HG02938 (cell line): Measurements from ENCODE around the gene TBC1D23.
"Not testable (repeated sequence)": the region's sequence is repeated elsewhere in the genome, so short reads cannot be mapped to it uniquely, and the experiment has no call there.

ENCODE experiments used
- ATAC-seq: cut with Tn5 transposase; IDR thresholded peaks from one replicate; pipeline ENCODE4 v1.9.1; 2021; ENCODE audit warnings: mild to moderate bottlenecking, moderate library complexity; ENCODE audit not compliant: unreplicated experiment

The TBC1D23 gene

GRCh38 chr3:100254168-100254777 is 6.5 kb upstream of the TBC1D23 start:
- no peak for ATAC-seq

- ATAC-seq = no peak
Measured at GRCh38 chr3:100256731-100257151, 4.1 kb upstream of the TBC1D23 start.

DNA sequence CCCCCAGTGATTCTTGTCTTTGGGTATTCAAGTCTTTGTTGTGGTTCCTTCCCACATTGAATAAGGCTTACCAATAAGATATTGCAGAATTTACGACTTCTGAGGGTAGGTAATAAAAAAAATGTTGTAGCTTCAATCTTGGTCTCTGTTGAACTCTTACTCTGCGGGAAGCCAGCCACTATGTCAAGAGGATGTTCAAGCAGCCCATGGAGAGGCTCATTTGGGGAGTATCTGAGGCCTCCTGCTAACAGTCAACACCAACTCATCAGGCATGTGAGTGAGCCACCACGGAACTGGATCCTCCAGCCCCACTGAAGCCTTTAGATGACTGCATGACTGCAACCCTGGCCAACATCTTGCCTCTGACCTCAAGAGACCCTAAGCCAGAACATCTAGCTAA is 3.2 kb upstream of the TBC1D23 start:
- no peak for ATAC-seq

DNA sequence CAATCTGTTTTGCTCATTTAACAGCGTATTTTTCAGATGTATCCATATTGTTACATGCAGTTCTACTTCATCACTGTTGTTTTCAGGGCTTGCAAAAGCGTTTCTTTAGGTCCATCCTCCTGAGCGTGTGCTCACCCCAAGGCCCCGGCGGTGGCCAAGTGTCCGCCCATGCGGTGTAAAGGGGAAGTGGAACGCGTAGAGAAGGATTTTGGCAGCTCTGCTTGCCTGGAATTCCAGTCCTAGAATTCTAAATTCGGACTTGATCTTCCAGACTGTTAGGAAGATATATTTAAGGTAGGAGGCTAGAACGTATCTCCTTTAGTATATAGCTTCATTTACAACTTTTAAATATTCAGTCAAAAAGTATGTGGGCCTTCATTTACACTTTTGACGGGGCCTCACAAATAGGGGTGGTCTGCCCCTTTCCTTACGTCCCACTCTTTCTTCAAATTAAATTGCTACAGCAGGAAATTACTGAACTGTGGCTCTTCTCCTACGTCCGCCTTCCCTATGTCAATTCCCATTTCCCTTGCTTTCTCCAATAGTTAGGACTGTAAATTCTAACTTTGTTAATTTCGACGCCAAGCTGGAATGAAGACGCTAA is 609 bp upstream of the TBC1D23 start:
- ATAC-seq = no peak

- no peak for ATAC-seq
Measured at GRCh38 chr3:100261485-100261903, 702 bp downstream of the TBC1D23 start.

DNA sequence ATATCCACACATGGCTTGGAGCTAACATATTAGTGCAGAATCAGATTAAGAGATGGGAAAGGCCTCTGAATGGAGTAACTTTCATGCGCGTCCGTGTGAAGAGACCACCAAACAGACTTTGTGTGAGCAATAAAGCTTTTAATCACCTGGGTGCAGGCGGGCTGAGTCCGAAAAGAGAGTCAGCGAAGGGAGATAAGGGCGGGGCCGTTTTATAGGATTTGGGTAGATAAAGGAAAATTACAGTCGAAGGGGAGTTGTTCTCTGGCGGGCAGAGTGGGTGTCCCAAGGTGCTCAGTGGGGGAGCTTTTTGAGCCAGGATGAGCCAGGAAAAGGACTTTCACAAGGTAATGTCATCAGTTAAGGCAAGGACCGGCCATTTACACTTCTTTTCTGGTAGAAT is 2.1 kb downstream of the TBC1D23 start:
- ATAC-seq = not testable (repeated sequence)

- no peak for ATAC-seq
Measured at GRCh38 chr3:100263583-100263982, 2.8 kb downstream of the TBC1D23 start.

GRCh38 chr3:100264242-100264641 is 3.5 kb downstream of the TBC1D23 start:
- no peak for ATAC-seq

GRCh38 chr3:100265016-100265415 is 4.2 kb downstream of the TBC1D23 start:
- ATAC-seq = no peak

DNA sequence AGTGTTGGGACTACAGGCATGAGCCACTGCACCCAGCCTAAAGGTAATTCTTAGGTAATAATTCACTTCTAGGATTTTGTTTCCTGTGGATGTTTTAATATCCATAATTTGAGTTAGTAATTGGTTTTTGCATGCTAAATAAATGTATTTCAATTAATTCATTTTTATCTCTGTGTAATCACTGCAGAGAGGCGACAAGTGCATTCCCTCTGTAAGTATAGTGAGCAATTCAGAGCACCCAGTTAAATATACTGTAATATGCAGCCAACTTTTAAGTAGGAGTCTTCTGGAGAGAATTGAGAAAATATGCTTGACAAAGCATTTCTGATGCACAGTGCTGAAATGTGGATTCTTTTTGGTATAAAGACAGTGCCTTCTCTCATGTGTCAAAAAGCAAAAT is 5.7 kb downstream of the TBC1D23 start:
- no peak for ATAC-seq

- ATAC-seq = no peak
Measured at GRCh38 chr3:100268156-100268555, 7.4 kb downstream of the TBC1D23 start.

GRCh38 chr3:100269001-100269400 is 8.2 kb downstream of the TBC1D23 start:
- ATAC-seq = no peak

- ATAC-seq = no peak
Measured at GRCh38 chr3:100269410-100270214, 8.8 kb downstream of the TBC1D23 start.

DNA sequence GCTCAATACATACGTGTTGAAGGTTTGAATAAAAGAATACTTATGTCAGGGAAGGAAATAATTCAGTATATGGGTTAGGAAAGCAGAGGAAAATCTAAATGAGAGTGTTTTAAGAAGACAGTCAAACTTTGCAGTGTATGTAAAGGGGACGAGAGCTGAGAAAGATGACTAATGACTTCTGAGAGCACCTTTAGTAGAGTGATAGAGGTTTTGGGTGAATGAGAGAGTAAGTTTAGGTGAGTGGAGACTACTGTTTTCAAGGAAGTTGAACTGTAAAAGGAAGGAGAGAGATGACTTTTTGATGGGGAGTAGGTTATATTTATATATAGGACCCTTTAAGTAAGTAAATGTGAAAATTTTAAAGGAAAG is 9.4 kb downstream of the TBC1D23 start:
- no peak for ATAC-seq

- no peak for ATAC-seq
Measured at GRCh38 chr3:100271522-100271921, 10.7 kb downstream of the TBC1D23 start.

- not testable (repeated sequence) for ATAC-seq
Measured at GRCh38 chr3:100272797-100273611, 12.2 kb downstream of the TBC1D23 start.

DNA sequence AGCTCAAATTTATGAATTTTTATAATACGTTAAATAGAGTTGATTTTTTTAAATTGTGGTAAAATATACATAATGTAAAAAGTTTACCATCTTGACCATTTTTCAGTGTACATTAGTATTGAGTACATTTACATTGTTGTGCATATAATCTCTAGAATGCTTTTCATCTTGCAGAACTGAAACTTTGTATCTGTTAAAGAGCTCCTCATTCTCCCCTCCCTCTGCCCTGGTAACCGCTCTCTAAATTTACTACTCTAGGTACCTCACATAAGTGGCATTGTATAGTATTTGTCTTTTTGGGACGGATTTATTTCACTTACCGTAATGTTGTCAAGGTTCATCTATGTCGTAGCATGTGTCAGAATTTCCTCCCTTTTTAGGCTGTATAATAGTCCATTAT is 13.6 kb downstream of the TBC1D23 start:
- no peak for ATAC-seq

DNA sequence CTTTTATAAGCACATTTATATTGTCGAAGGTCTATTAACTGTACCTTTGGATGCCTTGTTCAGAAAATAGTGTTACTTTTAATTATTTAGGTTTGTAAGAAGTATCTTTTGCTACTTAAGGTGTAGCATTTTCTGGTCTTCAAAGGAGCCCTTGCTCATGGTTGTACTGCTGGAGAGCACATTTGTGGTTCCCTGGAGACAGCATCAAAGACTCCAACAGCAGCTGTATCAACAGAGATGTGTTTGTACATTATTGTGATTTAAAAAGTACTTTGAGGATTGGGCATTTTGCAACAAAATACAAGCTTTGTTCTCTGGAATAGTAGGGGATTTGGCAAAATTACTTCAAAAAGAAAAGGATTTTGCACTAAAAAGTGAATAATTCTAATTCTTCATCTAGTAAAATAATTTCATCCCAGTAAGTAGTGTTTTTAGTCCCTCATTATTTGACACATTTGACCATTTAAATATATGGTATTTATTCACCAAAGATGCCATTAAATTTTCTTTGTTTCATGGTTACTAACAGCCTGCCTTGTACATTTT is 16.5 kb downstream of the TBC1D23 start:
- ATAC-seq = no peak

DNA sequence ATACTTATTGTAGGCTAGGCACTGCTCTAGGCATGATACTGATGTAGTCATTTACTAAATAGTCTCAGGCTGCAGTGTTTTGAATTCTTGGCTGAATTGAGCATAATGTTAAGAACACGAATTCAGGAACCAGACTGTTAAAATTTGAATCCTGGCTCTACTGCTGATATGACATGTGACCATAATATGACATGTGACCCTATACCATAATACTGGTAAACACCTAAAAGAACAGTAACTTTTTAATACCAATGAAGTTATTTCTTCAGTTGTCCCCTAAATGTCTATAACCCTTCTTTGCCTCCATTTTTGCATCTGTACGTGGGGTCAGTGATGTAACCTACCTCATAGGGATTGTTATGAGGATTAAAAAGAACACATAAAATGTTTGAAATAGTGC is 18.1 kb downstream of the TBC1D23 start:
- ATAC-seq = no peak

DNA sequence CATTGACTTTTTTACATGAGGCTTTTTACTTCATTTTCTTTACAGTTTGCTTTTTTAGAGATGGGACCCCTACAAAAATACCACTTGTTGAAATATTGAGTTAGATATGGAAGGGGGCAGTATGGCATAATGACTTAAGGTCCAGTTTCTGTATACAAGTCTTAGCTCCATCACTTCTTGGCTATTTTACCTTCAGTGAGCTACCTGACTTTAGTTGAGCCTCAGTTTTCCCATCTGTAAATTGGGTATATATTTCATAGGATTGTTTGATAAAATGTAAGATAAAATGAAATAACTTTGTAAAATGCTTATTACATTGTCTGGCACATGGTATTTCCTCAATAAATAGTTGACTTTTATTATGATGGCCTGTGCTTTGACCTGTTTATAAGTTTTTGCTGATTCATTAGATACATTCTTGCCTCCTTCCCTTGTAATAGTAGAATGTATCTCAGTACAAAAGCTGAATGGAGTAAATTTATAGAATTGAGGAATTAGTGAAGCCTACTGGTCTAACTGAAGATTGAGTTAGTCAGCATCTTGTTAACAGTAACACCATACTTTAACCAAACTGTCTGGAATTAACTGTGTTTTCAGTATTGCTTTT is 27.6 kb downstream of the TBC1D23 start:
- ATAC-seq = no peak

- ATAC-seq = no peak
Measured at GRCh38 chr3:100289339-100289738, 28.5 kb downstream of the TBC1D23 start.
